H1 (cell line): Measurements from ENCODE around the gene ATG4C. TPM values are rescaled to one million over a fixed set of nuclear protein-coding genes. Genes with fewer than 3 reads are reported as not detected.

Source experiments
- BCL11A ChIP-seq, 2 experiments: IDR thresholded peaks; one replicate each; pipeline ENCODE4 v1.6.1; 2011; ENCODE audit warnings: low read depth in 2 of 2, low read length in 2 of 2, mild to moderate bottlenecking in 2 of 2
- JUND ChIP-seq: IDR thresholded peaks from 2 replicates; pipeline ENCODE4 v1.6.1; 2011; ENCODE audit warnings: mild to moderate bottlenecking, improper control_type of control experiment, low read length
- SIN3A ChIP-seq, 2 experiments: IDR thresholded peaks in 1 of 2; conservative IDR thresholded peaks in 1 of 2; 2 replicates each; pipeline ENCODE4 v1.6.1; 2011 to 2012; ENCODE audit warnings: low read length in 2 of 2, improper control_type of control experiment in 1 of 2, low read depth in 1 of 2, mild to moderate bottlenecking in 1 of 2
- TEAD4 ChIP-seq: IDR thresholded peaks from 2 replicates; pipeline ENCODE4 v1.6.1; 2012; ENCODE audit warnings: low read depth, low read length, inconsistent platforms, mixed read lengths
- polyA plus RNA-seq, 7 experiments: library from polyadenylated mRNA; depleted of rRNA in 3 of 7; stranded (reverse) in 5 of 7; unstranded in 2 of 7; fragments of >200 nt in 5 of 7; fragments of 200-250 nt in 2 of 7; gene quantifications; 1 replicate in 5 of 7; 2 replicates in 1 of 7; 4 replicates in 1 of 7; pipeline versions ENCODE4 v1.2.1 to v1.2.3, GENCODE V29; 2011 to 2013; ENCODE audit warnings: missing spikeins in 2 of 7, mixed read lengths in 2 of 7
- total RNA-seq: library from RNA; stranded (reverse); fragmentation: NEBNext Ultra II Directional; extraction: Animal tissue kit (Norgen Biotek cat#: 25700); gene quantifications from 2 replicates; pipeline ENCODE4 v1.2.1, GENCODE V29; 2021

ATG4C gene
- total and polyA plus RNA-seq, 2 of the 8 experiments (the other 6 are each of a cell fraction or from before 2014, with no cell fraction given), result 5.1 to 22.2 TPM

GRCh38 chr1:62774006-62774405 lies 9.9 kb upstream of the ATG4C start (continued):
- TF ChIP-seq BCL11A (IDR thresholded peaks at IDR 0.05; ENCODE audit: low read depth in 2 of 2, low read length in 2 of 2) (no peak), JUND (no peak), SIN3A (conservative IDR thresholded peaks at IDR 0.05 in 1 of 2, IDR thresholded peaks at IDR 0.05 in 1 of 2; ENCODE audit: low read depth in 1 of 2, low read length in 2 of 2) (no peak), TEAD4 (no peak)
